ENCODE results near the gene REEP1. TPM values are rescaled to one million over a fixed set of nuclear protein-coding genes. Genes with fewer than 3 reads are reported as not detected.
"Not testable (repeated sequence)": the region's sequence is repeated elsewhere in the genome, so short reads cannot be mapped to it uniquely, and the experiment has no call there.

Gene REEP1
- total RNA-seq, 1 experiment from 2014 or later = 0.23 TPM

DNA sequence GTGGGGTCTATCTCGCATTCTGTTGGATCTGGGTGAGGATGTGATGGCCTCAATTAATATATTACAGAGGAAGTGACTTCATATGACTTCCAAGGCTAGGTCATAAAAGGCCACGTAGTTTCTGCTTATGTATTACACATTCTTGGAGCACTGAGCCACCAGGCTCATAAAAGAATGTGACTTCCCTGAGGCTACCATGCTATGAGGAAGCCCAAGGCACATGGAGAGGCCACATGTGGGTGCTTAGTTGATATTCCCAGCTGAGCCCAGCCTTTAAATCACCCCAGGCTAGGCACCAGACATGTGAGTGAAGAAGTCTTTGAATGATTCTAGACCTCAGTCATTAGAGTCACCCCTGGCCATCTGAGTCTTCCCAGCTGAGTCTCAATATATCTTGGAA is 13.3 kb upstream of the REEP1 start:
- no peak for ATAC-seq
- BruUV-seq (replicated peaks) = no TSS peak
- in situ Hi-C loops (cut with HindIII; ENCODE audit: low pct_unique_long_range_greater_than_20kb, low sequenced_read_pairs) (no loop called here), intact Hi-C loops (cut with micrococcal nuclease; ENCODE audit: unreplicated experiment) (no loop called here)
- H3K9me3 ChIP-seq (ENCODE audit: control insufficient read depth, insufficient read depth, low read depth, low read length) = no peaks in the 10 kb centered on the region
- no peaks in the 10 kb centered on the region for H3K4me1 ChIP-seq (ENCODE audit: control insufficient read depth, insufficient read depth, low read length)
- no peaks in the 10 kb centered on the region for H3K36me3 ChIP-seq (ENCODE audit: control insufficient read depth, insufficient read depth, low read length)
- H3K27ac ChIP-seq (ENCODE audit: low read length) = no peak overlapping the region
- ChIA-PET POLR2A (no interaction called here), CTCF (no interaction called here)
- H3K27me3 ChIP-seq (ENCODE audit: control insufficient read depth, insufficient read depth, low read length) = peaks cover 6% of the 10 kb centered on the region; the same call in 1 of the 2 replicates
- no peak for DNase-seq (ENCODE audit: low read depth, low spot score)
- no peak for TF ChIP-seq SIN3A (IDR thresholded peaks at IDR 0.05; ENCODE audit: borderline replicate concordance, insufficient read depth, low read depth, low read length)
- TF ChIP-seq, protein P1, sequence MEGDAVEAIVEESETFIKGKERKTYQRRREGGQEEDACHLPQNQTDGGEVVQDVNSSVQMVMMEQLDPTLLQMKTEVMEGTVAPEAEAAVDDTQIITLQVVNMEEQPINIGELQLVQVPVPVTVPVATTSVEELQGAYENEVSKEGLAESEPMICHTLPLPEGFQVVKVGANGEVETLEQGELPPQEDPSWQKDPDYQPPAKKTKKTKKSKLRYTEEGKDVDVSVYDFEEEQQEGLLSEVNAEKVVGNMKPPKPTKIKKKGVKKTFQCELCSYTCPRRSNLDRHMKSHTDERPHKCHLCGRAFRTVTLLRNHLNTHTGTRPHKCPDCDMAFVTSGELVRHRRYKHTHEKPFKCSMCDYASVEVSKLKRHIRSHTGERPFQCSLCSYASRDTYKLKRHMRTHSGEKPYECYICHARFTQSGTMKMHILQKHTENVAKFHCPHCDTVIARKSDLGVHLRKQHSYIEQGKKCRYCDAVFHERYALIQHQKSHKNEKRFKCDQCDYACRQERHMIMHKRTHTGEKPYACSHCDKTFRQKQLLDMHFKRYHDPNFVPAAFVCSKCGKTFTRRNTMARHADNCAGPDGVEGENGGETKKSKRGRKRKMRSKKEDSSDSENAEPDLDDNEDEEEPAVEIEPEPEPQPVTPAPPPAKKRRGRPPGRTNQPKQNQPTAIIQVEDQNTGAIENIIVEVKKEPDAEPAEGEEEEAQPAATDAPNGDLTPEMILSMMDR (IDR thresholded peaks at IDR 0.05) = no peak
- no peak for TF ChIP-seq TCF7L2 (IDR thresholded peaks at IDR 0.05; ENCODE audit: low read depth, low read length)
- no peak for TF ChIP-seq POLR2AphosphoS5 (IDR thresholded peaks at IDR 0.05; ENCODE audit: low read depth, low read length)
- TF ChIP-seq, protein P2, sequence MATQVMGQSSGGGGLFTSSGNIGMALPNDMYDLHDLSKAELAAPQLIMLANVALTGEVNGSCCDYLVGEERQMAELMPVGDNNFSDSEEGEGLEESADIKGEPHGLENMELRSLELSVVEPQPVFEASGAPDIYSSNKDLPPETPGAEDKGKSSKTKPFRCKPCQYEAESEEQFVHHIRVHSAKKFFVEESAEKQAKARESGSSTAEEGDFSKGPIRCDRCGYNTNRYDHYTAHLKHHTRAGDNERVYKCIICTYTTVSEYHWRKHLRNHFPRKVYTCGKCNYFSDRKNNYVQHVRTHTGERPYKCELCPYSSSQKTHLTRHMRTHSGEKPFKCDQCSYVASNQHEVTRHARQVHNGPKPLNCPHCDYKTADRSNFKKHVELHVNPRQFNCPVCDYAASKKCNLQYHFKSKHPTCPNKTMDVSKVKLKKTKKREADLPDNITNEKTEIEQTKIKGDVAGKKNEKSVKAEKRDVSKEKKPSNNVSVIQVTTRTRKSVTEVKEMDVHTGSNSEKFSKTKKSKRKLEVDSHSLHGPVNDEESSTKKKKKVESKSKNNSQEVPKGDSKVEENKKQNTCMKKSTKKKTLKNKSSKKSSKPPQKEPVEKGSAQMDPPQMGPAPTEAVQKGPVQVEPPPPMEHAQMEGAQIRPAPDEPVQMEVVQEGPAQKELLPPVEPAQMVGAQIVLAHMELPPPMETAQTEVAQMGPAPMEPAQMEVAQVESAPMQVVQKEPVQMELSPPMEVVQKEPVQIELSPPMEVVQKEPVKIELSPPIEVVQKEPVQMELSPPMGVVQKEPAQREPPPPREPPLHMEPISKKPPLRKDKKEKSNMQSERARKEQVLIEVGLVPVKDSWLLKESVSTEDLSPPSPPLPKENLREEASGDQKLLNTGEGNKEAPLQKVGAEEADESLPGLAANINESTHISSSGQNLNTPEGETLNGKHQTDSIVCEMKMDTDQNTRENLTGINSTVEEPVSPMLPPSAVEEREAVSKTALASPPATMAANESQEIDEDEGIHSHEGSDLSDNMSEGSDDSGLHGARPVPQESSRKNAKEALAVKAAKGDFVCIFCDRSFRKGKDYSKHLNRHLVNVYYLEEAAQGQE (IDR thresholded peaks at IDR 0.05; ENCODE audit: insufficient read depth in 1 of 2, low read depth in 2 of 2, low read length in 1 of 2) = no peak
- no peak overlapping the region for H3K4me3 ChIP-seq (ENCODE audit: low read depth in 2 of 2, low read length in 2 of 2)

DNA sequence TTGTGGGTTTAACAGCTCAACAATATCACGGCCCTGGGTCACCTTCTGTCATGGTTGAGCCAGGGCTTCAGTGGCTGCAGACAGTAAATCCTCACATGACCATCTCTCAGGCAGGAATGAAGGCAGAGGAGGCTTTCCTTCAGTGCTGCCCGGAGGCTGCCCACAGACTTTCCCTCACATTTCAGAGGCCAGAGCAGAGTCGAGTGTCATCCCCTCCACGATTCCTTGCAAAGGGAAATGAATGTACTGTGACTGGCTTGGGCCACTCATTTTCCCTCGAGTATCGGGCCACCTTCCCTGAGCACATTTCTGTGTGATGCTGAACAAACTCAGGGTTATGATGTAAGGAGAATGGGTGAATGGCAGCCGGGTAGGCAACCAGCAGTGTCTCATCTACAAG is 10.0 kb upstream of the REEP1 start:
- in situ Hi-C loops (cut with HindIII; ENCODE audit: low pct_unique_long_range_greater_than_20kb, low sequenced_read_pairs) = no loop called here
- Histone ChIP-seq H3K4me1 (ENCODE audit: control insufficient read depth, insufficient read depth, low read length) (no peaks in the 10 kb centered on the region), H3K4me3 (ENCODE audit: low read depth in 2 of 2, low read length in 2 of 2) (no peak overlapping the region), H3K27me3 (ENCODE audit: control insufficient read depth, insufficient read depth, low read length) (peaks cover 6% of the 10 kb centered on the region; the same call in 1 of the 2 replicates), H3K27ac (ENCODE audit: low read length) (no peak overlapping the region), H3K36me3 (ENCODE audit: control insufficient read depth, insufficient read depth, low read length) (no peaks in the 10 kb centered on the region), H3K9me3 (ENCODE audit: control insufficient read depth, insufficient read depth, low read depth, low read length) (no peaks in the 10 kb centered on the region)
- BruUV-seq (replicated peaks) = no TSS peak
- DNase-seq (ENCODE audit: low read depth, low spot score) = no peak
- CTCF ChIA-PET = no interaction called here
- POLR2A ChIA-PET = no interaction called here
- intact Hi-C loops (cut with micrococcal nuclease; ENCODE audit: unreplicated experiment) = no loop called here
- no peak for TF ChIP-seq SIN3A (IDR thresholded peaks at IDR 0.05; ENCODE audit: borderline replicate concordance, insufficient read depth, low read depth, low read length)
- TF ChIP-seq, protein P1 (IDR thresholded peaks at IDR 0.05) = no peak
- TF ChIP-seq, protein P2 (IDR thresholded peaks at IDR 0.05; ENCODE audit: insufficient read depth in 1 of 2, low read depth in 2 of 2, low read length in 1 of 2) = no peak
- TF ChIP-seq POLR2AphosphoS5 (IDR thresholded peaks at IDR 0.05; ENCODE audit: low read depth, low read length) = no peak
- no peak for TF ChIP-seq TCF7L2 (IDR thresholded peaks at IDR 0.05; ENCODE audit: low read depth, low read length)
- ATAC-seq = no peak

DNA sequence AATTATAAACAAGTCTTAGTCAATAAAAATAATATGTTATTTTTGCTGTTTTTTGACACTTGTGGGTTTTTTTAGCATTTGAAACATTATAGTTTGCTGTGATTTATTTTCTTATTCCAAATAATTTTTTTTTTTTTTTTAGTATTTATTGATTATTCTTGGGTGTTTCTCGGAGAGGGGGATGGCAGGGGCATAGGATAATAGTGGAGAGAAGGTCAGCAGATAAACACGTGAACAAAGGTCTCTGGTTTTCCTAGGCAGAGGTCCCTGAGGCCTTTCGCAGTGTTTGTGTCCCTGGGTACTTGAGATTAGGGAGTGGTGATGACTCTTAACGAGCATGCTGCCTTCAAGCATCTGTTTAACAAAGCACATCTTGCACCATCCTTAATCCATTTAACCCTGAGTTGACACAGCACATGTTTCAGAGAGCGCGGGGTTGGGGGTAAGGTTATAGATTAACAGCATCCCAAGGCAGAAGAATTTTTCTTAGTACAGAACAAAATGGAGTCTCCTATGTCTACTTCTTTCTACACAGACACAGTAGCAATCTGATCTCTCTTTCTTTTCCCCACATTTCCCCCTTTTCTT is 8.5 kb upstream of the REEP1 start:
- H3K9me3 ChIP-seq (ENCODE audit: control insufficient read depth, insufficient read depth, low read depth, low read length); CTCF ChIA-PET; H3K27me3 ChIP-seq (ENCODE audit: control insufficient read depth, insufficient read depth, low read length); DNase-seq (ENCODE audit: low read depth, low spot score); BruUV-seq (replicated peaks); H3K27ac ChIP-seq (ENCODE audit: low read length); H3K4me1 ChIP-seq (ENCODE audit: control insufficient read depth, insufficient read depth, low read length); H3K36me3 ChIP-seq (ENCODE audit: control insufficient read depth, insufficient read depth, low read length); in situ Hi-C loops (cut with HindIII; ENCODE audit: low pct_unique_long_range_greater_than_20kb, low sequenced_read_pairs); H3K4me3 ChIP-seq (ENCODE audit: low read depth in 2 of 2, low read length in 2 of 2); ATAC-seq; intact Hi-C loops (cut with micrococcal nuclease; ENCODE audit: unreplicated experiment); POLR2A ChIA-PET: not testable (repeated sequence)

Measured in Panc1 (cell line).